GM18508 (cell line): Measurements from ENCODE around the gene CORO1C.

Experiments
- ATAC-seq: cut with Tn5 transposase; IDR thresholded peaks from one replicate; pipeline ENCODE4 v1.9.1; 2021; ENCODE audit warnings: moderate number of reproducible peaks; ENCODE audit not compliant: insufficient read depth, unreplicated experiment

Gene CORO1C

DNA sequence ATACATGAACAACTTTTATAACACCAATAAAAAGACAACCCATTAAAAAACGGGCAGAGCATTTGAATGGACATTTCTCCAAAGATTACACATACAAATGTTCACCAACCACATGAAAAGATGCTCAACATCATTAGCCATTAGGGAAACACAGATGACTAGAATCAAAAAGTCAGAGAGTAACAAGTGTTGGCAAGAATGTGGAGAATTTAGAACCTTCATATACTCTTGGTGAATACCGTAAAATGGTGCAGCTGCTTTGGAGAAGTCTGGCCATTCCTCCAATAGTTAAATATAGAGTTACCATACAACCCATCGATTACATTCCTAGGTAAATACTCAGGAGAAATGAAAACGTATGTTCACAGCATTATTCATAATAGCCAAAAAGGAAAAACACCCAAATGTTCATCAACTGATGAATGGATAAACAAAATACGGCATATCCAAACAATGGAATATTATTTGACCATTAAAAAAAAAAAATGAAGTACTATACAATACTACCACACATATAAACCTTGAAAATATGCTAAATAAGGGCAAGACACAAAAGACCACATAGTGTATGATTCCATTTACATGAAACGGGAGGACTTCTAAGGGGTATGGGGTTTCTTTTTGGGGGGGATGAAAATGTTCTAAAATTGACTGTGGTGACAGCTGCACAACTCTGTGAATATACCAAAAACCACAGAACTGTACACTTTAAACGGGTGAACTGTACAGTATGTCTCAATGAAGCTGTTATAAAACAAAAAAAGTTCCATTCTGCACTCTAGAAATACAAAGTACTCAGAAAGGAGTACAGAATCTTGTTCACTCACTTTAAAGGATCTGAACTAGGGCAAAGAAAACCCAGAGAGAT is 3.2 kb downstream of the CORO1C start:
- no peak for ATAC-seq

GRCh38 chr12:108727161-108727560 is 4.2 kb downstream of the CORO1C start:
- no peak for ATAC-seq

DNA sequence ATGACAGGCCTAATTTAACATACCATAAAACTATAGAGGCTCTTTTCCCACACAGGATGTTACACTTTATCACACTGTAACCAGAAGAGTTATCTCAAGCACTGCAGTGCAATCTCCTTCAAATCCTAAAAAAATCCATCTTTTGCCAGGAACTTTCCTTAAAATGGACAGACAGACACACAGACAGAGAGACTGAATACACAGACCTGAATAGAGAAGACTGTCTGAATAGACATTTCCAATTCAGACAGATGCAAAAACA is 6.5 kb downstream of the CORO1C start:
- ATAC-seq = no peak

GRCh38 chr12:108724054-108724889 is 7.0 kb downstream of the CORO1C start:
- no peak for ATAC-seq

DNA sequence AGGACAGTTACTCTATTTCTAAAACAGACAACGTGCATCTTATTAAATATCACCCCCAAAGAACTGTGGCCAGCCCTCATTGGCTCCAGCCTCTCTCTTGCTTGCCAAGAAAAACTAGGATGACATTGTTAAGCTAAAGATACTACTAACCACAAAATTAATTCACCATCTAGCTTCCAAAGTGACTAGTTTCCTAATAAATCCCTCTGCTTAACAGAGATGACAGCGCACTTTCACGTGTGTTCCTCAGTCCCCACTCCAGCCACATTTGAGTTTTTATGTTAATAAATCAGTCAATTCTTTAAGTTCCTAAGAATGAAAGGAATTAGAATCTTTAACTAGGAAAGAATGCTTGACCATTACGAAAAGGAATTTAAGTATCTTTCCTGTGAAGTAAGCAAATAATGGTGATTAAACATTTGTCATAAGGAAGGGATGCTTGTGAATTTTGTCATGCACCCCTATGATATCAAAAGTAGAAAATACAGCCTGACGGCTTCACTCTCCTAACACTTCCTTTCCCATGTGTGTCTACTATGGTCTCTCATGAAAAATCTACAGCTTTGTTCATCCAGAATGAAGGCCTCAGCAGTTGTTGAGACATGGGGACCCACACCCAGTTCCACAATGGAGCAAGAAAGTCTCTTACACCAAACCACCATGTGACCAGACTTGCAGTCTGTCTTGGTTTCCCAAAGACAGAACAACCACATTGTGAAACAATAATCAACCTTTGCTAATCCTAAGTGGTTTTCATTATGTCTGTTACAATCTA is 8.1 kb downstream of the CORO1C start:
- ATAC-seq = no peak

DNA sequence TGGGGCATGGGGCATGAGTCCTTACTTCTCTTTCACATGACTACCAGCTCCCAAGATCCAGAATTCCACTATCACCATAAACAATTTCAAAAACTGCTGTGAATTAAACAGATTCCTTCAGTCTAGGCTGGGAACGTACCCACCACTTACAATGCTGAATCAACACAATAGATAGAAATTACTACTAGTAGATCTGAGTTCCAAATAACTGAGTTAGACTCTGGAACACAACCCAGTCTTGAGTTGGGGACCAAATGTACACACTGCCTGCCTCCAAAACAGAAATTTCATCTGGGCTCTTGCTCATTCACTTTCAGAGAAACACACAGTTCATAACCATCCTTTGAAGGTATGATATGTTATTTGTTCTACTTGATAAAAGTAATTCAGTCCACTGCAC is 8.9 kb downstream of the CORO1C start:
- ATAC-seq = no peak

DNA sequence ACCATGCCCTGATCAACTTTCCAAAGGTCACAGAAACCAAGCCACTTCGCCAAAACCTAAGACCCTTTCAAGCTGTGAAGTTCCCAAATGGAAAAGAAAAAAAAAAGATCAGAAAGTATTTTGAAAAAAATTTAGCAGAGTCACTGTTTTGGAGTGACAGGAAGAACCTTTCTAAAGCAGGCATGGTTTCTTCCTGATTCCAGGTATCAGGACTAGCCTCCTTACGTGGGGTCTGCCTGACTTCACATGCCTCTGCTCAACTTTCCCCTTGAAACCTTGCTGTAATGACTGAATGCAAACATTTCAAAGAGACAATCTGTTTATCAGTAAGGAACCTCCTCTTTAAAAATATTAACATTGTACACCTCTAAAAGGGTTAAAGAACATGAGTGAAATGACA is 9.5 kb downstream of the CORO1C start:
- no peak for ATAC-seq

DNA sequence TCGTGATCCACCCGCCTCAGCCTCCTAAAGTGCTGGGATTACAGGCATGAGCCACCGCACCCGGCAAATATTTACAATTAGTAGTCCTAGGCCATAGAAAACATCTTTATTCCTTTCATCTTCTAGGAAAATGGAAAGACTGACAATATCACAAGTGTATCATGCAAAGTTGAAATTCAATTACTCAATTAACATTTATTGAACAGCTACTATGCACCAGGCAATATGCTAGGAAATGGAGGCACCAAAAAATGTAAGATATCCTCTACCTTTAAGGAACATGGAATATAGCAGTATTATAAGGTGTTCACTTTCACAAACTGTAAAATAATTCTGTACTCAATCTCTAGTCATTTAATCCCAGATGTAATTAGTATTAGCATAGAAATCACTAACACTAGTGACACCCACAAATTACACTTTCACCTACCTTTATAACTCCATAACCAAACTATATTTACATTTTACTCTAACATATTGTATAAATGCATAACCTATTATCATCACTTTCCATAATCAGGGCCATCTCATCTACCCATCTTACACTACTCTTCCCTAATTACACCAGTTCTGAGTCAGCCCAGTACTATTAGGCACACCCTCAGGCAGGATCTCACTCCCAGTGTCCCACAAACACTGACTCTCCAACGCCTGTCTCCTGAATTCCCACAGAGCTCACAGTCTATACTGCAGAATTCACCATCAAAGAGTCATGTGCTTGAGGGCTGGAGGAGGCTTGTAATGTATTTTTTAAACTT is 10.4 kb downstream of the CORO1C start:
- ATAC-seq = no peak

- no peak for ATAC-seq
Observed at GRCh38 chr12:108717243-108717642, 14.1 kb downstream of the CORO1C start.

GRCh38 chr12:108714866-108715265 is 16.5 kb downstream of the CORO1C start:
- no peak for ATAC-seq

GRCh38 chr12:108713471-108713870 is 17.8 kb downstream of the CORO1C start:
- ATAC-seq = no peak

GRCh38 chr12:108712925-108713203 is 18.5 kb downstream of the CORO1C start:
- ATAC-seq = no peak

- ATAC-seq = no peak
Observed at GRCh38 chr12:108712165-108712924, 19.0 kb downstream of the CORO1C start.

DNA sequence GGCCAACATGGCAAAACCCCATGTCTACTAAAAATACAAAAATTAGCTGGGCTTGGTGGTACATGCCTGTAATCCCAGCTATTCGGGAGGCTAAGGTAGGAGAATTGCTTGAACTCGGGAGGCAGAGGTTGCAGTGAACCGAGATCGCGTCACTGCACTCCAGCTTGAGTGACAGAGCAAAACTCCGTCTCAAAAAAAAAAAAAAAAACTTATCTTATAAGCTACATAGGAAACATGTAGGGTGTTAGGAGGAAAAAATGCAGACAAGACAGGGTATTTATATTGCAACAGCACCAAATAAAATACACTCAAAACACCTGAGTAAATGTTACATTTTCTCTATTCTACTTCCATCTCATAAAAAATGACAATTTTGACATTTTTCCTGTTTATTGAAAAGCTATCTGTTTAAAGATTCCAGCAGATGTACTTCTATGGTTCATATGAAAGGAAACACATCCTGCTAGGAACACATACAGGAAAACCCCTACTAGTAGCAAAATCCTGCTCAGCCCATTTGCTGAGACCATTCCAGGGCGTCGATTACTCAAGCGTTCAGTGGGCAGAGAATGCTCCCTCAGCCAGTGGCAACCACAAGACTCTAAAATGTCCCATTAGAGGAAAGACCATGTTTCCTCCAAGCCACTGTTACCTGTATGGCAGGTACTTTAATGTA is 19.7 kb downstream of the CORO1C start:
- no peak for ATAC-seq

DNA sequence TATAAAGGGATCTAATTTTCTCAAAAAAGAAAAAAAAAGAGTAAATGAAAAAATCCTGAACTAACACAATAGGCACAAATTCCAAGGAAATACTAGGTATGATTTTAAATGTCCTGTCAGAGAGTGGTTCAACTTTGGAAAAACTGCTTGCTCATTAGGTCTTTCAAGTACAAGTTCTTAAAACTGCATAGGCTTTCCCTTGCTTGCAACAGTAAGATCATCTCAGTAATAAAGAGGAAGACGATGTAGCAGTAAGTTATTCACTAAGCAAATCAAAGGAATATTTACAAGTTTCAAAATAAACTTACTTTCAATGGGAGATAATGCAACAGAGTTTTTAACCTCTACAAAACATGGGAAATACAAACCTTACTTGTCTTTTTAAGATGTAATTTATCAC is 21.6 kb downstream of the CORO1C start:
- ATAC-seq = no peak

- no peak for ATAC-seq
Observed at GRCh38 chr12:108704527-108704926, 26.8 kb downstream of the CORO1C start.

GRCh38 chr12:108702595-108703320 is 28.6 kb downstream of the CORO1C start:
- no peak for ATAC-seq

GRCh38 chr12:108701779-108702441 is 29.4 kb downstream of the CORO1C start:
- ATAC-seq = no peak
